Measurements from ENCODE around the gene MAP4K2.

Gene MAP4K2

GRCh38 chr11:64792482-64792881 is 10.5 kb downstream of the MAP4K2 start:
- in situ Hi-C loops (cut with HindIII; ENCODE audit: low pct_ligation_motif_present, low sequenced_read_pairs): no loop called here
- Histone ChIP-seq H3K27ac (no peak overlapping the region), H3K36me3 (replicated peaks) (peaks cover 15% of the 10 kb centered on the region), H3K4me3 (ENCODE audit: low read depth, low read length) (no peak overlapping the region), H3K27me3 (replicated peaks) (no peaks in the 10 kb centered on the region)
- no peak for DNase-seq
- no peak for TF ChIP-seq CTCF (IDR thresholded peaks at IDR 0.05; ENCODE audit: low read depth, low read length, missing control alignments)

GRCh38 chr11:64791781-64792291 is 11.2 kb downstream of the MAP4K2 start:
- Histone ChIP-seq H3K4me3 (ENCODE audit: low read depth, low read length) (no peak overlapping the region), H3K27me3 (replicated peaks) (no peaks in the 10 kb centered on the region), H3K27ac (no peak overlapping the region), H3K36me3 (replicated peaks) (peaks cover 14% of the 10 kb centered on the region)
- no peak for TF ChIP-seq CTCF (IDR thresholded peaks at IDR 0.05; ENCODE audit: low read depth, low read length, missing control alignments)
- DNase-seq: no peak
- in situ Hi-C loops (cut with HindIII; ENCODE audit: low pct_ligation_motif_present, low sequenced_read_pairs): no loop called here

GRCh38 chr11:64790205-64791095 is 12.6 kb downstream of the MAP4K2 start:
- DNase-seq: no peak
- no peak overlapping the region for H3K27ac ChIP-seq
- no peaks in the 10 kb centered on the region for H3K27me3 ChIP-seq (replicated peaks)
- no peak for TF ChIP-seq CTCF (IDR thresholded peaks at IDR 0.05; ENCODE audit: low read depth, low read length, missing control alignments)
- in situ Hi-C loops (cut with HindIII; ENCODE audit: low pct_ligation_motif_present, low sequenced_read_pairs): no loop called here
- H3K36me3 ChIP-seq (replicated peaks): peaks cover 7% of the 10 kb centered on the region
- H3K4me3 ChIP-seq (ENCODE audit: low read depth, low read length): no peak overlapping the region

GRCh38 chr11:64789331-64790204 is 13.4 kb downstream of the MAP4K2 start:
- Histone ChIP-seq H3K36me3 (replicated peaks) (peaks cover 7% of the 10 kb centered on the region), H3K27me3 (replicated peaks) (no peaks in the 10 kb centered on the region), H3K27ac (no peak overlapping the region)

More at GRCh38 chr11:64789331-64790204, 13.4 kb downstream of the MAP4K2 start:
- H3K4me3 ChIP-seq (ENCODE audit: low read depth, low read length): no peak overlapping the region
- in situ Hi-C loops (cut with HindIII; ENCODE audit: low pct_ligation_motif_present, low sequenced_read_pairs): no loop called here
- DNase-seq: no peak
- no peak for TF ChIP-seq CTCF (IDR thresholded peaks at IDR 0.05; ENCODE audit: low read depth, low read length, missing control alignments)
